Measurements from ENCODE around the gene TNFSF9.

Gene TNFSF9

GRCh38 chr19:6519289-6519688 is 11.5 kb upstream of the TNFSF9 start:
- TF ChIP-seq CTCF (IDR thresholded peaks at IDR 0.05; ENCODE audit: insufficient read depth, low read length, poor library complexity, severe bottlenecking) = no peak
- no peak for TF ChIP-seq EZH2phosphoT487 (conservative IDR thresholded peaks at IDR 0.05; ENCODE audit: low read length)
- no peaks in the 10 kb centered on the region for H3K9me3 ChIP-seq (ENCODE audit: insufficient read depth, low read length)
- no peaks in the 10 kb centered on the region for H3K36me3 ChIP-seq (ENCODE audit: low read length)
- H3K27me3 ChIP-seq (ENCODE audit: low read length) = no peaks in the 10 kb centered on the region
- H2AFZ ChIP-seq (ENCODE audit: low read depth, low read length, severe bottlenecking) = no peak overlapping the region
- H3K4me2 ChIP-seq (ENCODE audit: low read depth, low read length, poor library complexity, severe bottlenecking) = peak overlapping the region; percentile 32
- H3F3A ChIP-seq (ENCODE audit: insufficient read depth) = peaks cover 48% of the 10 kb centered on the region
- H3K9ac ChIP-seq (ENCODE audit: low read length) = no peak overlapping the region
- H3K79me2 ChIP-seq (ENCODE audit: insufficient read depth, low read length) = no peaks in the 10 kb centered on the region
- H4K20me1 ChIP-seq (ENCODE audit: low read depth, low read length) = no peaks in the 10 kb centered on the region
- peak overlapping the region; percentile 92 for H3K27ac ChIP-seq (ENCODE audit: low read depth, low read length)
- no peak overlapping the region for H3K4me3 ChIP-seq (ENCODE audit: insufficient read depth, low read length, poor library complexity, severe bottlenecking)
- no peaks in the 10 kb centered on the region for H3K9me2 ChIP-seq (replicated peaks; ENCODE audit: insufficient read depth, low read length)

GRCh38 chr19:6521718-6522646 is 8.8 kb upstream of the TNFSF9 start:
- H2AFZ ChIP-seq (ENCODE audit: low read depth, low read length, severe bottlenecking) = peak overlapping the region; percentile 52
- peak overlapping the region; percentile 71 for H3K4me2 ChIP-seq (ENCODE audit: low read depth, low read length, poor library complexity, severe bottlenecking)
- no peaks in the 10 kb centered on the region for H3K9me2 ChIP-seq (replicated peaks; ENCODE audit: insufficient read depth, low read length)
- TF ChIP-seq EZH2phosphoT487 (conservative IDR thresholded peaks at IDR 0.05; ENCODE audit: low read length) = no peak
- no peak for TF ChIP-seq CTCF (IDR thresholded peaks at IDR 0.05; ENCODE audit: insufficient read depth, low read length, poor library complexity, severe bottlenecking)
- no peaks in the 10 kb centered on the region for H3K9me3 ChIP-seq (ENCODE audit: insufficient read depth, low read length)
- no peaks in the 10 kb centered on the region for H3K79me2 ChIP-seq (ENCODE audit: insufficient read depth, low read length)
- peak overlapping the region; percentile 39 for H3K4me3 ChIP-seq (ENCODE audit: insufficient read depth, low read length, poor library complexity, severe bottlenecking)
- peak overlapping the region; percentile 56 for H3K9ac ChIP-seq (ENCODE audit: low read length)
- no peaks in the 10 kb centered on the region for H3K27me3 ChIP-seq (ENCODE audit: low read length)
- H3K27ac ChIP-seq (ENCODE audit: low read depth, low read length) = peak overlapping the region; percentile 94
- no peaks in the 10 kb centered on the region for H3K36me3 ChIP-seq (ENCODE audit: low read length)
- no peaks in the 10 kb centered on the region for H4K20me1 ChIP-seq (ENCODE audit: low read depth, low read length)
- peaks cover 51% of the 10 kb centered on the region for H3F3A ChIP-seq (ENCODE audit: insufficient read depth)

GRCh38 chr19:6522712-6523111 is 8.1 kb upstream of the TNFSF9 start:
- TF ChIP-seq CTCF (IDR thresholded peaks at IDR 0.05; ENCODE audit: insufficient read depth, low read length, poor library complexity, severe bottlenecking) (no peak), EZH2phosphoT487 (conservative IDR thresholded peaks at IDR 0.05; ENCODE audit: low read length) (no peak)
- Histone ChIP-seq H3F3A (ENCODE audit: insufficient read depth) (peaks cover 54% of the 10 kb centered on the region), H3K27me3 (ENCODE audit: low read length) (no peaks in the 10 kb centered on the region), H3K9me3 (ENCODE audit: insufficient read depth, low read length) (no peaks in the 10 kb centered on the region), H3K9ac (ENCODE audit: low read length) (peak overlapping the region; percentile 56), H3K9me2 (replicated peaks; ENCODE audit: insufficient read depth, low read length) (no peaks in the 10 kb centered on the region), H3K79me2 (ENCODE audit: insufficient read depth, low read length) (no peaks in the 10 kb centered on the region), H2AFZ (ENCODE audit: low read depth, low read length, severe bottlenecking) (peak overlapping the region; percentile 52), H3K27ac (ENCODE audit: low read depth, low read length) (peak overlapping the region; percentile 94), H3K4me3 (ENCODE audit: insufficient read depth, low read length, poor library complexity, severe bottlenecking) (peak overlapping the region; percentile 39), H3K36me3 (ENCODE audit: low read length) (no peaks in the 10 kb centered on the region), H3K4me2 (ENCODE audit: low read depth, low read length, poor library complexity, severe bottlenecking) (peak overlapping the region; percentile 71), H4K20me1 (ENCODE audit: low read depth, low read length) (no peaks in the 10 kb centered on the region)

Measured in SU-DHL-6 (cell line).